Ammon's horn (tissue), 1 donor: ENCODE data around the gene DOCK4.

ENCODE experiments used
- DNase-seq: peaks from one replicate; pipeline ENCODE4 v3.0.0-alpha.2; 2016; ENCODE audit warnings: low spot score

Gene DOCK4

DNA sequence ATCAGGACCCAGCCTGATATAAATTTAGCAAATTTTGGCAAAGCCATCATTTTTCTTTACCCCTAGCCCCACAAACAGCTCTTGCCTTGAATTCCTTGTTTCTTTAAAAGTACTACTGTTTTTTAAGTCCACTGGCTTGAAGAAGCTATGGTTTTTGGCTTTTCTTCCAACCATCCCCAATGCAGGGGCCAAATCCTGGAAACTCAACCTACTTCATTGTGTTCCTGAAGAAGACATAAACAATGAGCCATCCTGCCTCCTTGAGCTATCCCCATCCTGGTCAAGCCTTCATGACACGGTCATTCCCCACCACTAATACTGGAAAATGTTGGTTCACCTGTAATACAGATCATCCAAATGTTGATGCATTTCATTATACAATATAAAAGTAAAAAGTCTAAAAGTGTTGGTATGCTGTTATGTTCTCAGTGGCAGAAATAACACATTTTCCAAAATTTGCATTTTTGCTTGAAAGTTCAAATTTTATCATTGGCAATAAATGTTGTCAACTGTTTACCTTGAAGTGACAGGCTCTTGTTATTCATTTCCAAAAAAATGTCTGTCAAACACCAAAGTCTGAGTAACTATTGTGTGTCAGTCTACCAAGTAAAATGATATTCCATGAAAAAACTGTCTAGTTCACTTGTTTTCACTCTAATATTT lies 92.2 kb downstream of the DOCK4 start:
- DNase-seq = no peak

DNA sequence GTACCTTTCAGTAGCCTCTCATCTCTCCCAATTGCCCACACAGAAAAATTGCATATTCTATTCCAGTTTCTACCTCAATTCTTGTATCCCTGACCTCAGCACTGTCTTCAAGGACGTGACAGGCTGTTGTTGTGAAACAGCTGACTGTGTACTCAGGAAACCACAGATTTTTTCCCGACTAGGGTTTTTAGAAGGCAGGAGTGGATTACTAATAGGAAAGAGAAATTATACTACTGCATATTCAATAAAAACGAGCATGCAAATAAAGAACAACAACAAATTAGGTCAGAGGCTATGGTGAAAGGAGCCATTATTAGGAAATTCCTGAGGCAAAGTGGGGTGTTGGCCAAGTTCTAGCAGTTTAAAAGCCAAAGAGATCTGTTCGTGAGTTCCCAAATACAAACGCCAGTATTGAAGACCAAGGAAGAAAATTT lies 93.4 kb downstream of the DOCK4 start:
- peak; percentile 88 for DNase-seq

DNA sequence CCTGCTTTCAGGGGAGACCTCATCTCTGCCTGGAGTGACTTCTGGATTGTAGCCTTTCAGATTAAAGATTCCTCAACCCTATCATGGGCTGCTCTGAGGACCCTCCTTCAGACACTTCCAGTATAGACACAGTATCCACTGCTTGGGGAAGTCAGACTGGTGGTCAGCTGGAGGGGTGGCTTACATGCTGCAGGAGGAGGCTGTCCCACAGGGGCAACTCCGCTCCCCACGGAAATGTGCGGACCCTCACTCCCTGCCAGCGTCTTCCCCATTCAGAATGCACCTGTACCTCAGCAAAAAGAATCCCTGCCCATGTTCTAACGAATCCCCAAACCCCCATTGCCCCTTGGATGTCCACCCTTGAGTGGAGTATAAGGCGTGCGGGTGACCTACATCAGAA lies 95.5 kb downstream of the DOCK4 start:
- DNase-seq = no peak

DNA sequence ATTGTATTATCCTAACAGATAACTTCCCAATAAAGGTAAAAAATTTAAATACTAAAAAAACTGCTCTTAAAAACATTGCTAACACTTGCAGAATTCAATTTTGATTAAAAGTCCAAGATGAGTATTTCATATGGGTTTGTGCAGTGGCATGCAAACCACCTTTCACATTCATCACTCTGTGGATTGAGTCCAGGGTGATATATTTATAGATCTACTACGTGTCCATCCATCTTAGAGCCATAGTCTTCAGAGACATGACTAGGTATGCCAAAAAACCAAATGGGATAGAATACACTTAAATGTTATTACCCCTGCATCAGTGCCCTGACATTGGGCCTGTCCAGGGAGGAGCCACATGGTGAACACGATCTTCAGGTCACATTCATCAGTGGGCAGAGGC lies 96.0 kb downstream of the DOCK4 start:
- DNase-seq = no peak

DNA sequence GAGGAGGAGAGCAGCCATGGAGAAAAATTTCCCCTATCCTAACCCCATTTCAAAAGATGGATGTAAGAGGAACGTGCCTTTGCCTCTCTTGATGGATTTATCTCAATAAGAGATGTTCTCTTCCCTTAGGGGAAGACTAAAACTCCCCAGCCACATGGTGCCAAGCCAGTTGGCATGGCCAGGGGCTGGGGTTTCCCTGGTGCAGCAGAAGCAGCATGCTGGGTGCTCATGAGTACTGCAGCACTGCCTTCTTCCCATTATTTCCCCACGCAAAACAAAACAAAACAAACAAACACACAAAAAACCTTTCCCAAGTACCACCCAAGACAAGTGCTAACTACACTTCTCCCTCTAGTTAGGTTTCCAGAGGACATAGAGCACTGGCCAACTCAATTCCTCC lies 97.2 kb downstream of the DOCK4 start:
- peak; percentile 50 for DNase-seq

DNA sequence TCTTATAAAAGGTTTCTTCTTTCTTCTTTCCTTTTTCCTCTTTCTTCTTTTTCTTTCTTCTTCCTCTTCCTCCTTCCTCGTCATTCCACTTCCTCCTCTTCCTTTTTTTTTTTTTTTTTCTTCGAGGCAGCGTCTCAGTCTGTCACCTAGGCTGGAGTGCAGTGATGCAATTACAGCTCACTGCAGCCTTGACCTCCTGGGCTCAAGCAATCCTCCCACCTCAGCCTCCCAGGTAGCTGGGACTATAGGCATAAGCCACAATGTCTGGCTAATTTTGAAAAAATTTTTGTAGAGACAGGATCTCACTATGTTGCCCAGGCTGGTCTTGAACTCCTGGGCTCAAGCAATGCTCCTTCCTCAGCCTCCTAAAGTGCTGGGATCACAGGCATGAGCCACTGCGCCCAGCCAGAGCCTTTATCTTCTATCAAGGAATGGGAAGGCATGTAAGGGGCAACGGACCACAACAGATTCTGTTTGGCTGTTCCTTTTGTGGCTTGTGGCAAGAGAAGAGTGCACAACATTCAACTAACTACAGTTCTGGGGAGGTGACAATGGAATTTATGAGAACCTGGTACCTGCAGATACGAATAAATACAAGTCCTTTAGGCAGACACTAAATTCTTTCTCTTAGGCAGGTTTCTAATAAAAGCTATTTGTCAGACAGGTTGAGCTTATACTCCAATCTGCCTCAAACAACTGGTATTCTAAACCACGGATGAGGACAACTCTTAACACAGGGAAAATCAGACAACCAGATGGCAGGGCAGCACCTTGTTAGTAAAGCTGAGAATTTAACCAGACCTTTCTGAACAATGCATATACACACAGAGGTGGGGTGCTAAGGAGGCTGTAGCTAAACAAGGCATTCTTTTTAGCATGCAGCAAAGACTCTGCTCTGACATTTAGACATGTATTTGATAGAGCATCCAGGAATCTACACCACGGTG lies 100.3 kb downstream of the DOCK4 start:
- DNase-seq = no peak

DNA sequence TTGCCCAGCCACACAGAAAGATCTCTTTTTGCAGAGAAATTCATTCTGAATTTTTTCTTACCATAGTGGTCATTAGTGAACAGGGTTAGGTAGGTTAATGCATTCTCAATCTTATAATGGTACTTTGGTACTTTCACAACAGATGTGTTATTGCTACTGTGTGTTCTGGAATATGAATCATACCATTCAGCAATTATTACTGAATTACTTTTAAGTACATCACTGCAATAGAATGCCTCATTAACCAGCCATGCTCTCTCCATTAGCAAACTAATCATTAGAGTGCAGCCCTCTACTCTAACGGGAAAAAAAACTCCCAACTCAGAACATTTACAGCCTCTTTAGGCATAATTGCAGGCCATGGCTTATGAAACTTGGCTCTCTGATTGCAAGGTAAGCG lies 102.1 kb downstream of the DOCK4 start:
- no peak for DNase-seq

DNA sequence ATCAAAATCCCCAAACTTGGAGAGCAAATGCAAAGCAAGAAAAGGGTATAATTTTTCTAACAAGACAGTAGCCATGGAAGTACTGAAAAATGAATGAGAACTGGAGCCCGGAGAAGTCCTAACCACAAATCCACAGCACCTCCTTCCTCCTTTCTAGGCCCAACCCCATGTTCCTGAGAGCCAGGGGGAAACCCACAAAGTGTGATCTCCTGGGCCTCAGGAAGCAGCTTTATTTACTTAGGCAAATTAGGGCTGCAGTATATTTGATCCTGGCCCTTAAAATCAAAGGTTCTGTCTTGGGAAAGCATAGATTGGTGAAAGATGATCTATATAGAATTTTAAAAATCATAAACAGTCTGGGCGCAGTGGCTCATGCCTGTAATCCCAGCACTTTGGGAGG lies 103.0 kb downstream of the DOCK4 start:
- DNase-seq = no peak

DNA sequence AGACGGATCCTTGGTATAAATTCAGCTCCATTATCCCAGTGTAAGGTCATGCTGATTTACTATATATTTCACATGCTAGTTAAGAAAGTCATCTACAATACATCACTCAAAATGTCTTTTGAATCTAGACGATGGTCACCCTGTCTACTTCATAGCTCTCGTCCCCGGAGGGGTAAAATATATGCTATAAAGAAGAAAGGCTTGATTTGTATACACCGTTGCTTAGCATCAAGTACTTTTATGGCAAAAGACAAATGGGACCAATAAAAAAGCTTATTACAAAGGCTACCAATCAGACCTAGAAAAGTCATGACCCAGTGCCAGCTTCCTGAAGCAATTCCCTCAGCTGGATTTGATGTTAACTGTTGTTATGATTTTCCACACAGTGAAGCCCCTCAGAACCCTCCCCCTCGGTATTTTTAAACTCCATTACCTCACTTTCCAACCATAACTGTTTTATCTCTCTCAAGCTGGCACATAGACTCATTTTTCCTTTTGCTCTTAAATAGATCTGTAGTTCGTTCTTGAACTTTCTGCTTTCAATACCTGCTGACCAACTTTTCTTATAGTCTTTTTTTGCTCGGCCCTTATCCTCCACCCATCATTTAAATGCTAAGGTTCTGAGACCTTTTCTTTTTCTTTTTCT lies 104.9 kb downstream of the DOCK4 start:
- DNase-seq = no peak

DNA sequence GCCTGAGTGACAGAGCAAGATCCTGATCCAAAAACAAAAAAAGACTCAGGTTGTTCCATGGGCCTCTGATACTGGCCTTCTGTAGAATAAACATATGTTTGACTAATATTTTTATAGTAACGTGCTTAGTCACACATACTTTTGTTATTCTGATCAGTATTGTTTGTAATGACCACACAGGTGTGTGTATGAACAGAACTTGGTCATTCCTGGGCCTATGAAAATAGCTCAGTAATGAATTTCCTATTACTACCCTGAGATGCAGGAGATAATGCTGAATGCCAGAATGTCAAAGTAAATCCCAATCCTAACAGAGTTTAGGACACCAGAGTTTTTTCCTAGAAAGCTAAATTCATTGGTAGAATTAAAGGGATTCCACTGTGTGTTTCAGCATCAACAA lies 108.7 kb downstream of the DOCK4 start:
- DNase-seq = no peak

DNA sequence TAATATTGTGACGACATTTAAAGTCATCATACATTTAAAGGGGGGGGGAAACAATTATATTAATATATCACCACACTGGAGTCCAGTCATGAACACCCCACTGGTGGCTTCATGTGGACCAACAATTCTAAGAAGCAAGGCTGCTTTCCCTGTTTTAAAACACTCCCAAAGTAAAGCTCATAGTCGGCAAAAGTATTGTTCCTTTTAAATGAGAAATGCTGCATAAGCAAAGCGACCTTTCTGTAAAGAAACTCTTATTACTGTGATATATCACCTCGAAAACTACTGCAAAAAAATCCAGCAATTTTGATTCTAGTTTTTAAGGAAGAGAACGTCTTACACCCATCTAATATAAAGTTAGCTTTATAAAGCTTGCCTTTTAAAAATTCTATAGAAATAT lies 112.8 kb downstream of the DOCK4 start:
- no peak for DNase-seq

DNA sequence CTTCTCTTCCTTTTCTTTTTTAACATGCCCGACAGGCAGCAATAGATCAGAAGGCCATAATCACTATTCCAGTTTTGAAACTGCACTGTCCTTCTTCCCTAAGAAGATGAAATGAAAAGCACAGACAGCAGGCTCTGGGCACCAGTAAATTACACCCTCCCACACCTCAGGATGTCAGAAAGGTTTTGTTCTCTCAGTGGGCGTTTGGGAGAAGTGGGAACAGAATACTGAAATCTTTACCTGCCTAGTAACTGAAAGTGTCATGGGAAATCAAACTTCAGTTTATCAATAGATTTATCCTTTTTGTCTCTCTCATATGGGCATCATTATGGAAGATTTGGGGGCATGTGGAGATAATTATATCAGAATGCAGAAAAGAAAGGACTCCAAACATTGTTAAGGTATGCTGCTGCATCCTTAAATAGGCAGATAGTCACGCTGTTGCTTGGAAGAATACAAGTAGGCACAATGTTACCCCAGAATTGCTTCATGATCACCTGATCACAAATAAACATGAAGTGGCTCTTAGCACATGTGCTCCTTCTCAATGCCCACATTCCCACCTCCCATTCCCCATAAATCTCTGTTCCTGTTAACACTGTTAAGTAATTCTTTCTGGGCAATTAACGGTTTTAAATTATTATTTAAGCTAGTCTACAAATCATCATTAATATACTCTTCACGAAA lies 113.3 kb downstream of the DOCK4 start:
- DNase-seq = no peak

DNA sequence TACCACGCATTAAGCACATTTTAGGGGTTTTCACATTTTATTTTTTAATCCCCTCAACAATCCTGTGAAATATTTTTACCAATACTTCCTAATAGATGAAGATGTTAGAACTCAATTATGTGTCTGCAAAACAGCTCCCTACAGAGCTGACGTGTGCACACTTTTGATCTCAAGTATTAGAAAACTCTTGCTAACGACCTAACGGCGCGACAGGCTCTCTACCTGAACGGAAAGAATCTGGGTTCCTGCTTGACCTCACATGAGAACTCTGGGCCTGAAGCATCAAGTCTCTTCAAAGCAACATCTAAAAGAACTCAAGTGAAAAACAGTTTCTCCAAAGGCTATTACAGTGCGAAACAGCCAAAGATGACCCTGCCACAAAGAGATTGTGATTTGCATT lies 113.9 kb downstream of the DOCK4 start:
- DNase-seq = no peak

DNA sequence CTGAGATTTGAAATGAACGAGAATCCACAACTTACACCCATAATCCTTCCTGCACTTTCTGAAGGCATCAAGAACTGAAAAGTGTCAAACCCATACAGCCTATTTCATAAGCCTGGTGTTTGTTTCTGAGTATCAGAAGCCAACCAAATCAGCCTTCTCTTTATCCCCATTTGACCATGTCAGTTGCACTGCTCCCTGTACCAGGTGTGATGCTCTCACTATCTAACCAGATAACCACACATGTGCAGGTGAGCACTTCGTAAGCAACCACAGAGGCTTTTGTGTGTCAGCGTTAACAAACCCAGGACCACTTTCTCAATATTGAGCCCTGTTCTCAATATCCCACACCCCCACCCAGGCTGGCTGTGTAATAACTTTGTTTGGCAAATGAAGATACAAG lies 114.4 kb downstream of the DOCK4 start:
- no peak for DNase-seq

DNA sequence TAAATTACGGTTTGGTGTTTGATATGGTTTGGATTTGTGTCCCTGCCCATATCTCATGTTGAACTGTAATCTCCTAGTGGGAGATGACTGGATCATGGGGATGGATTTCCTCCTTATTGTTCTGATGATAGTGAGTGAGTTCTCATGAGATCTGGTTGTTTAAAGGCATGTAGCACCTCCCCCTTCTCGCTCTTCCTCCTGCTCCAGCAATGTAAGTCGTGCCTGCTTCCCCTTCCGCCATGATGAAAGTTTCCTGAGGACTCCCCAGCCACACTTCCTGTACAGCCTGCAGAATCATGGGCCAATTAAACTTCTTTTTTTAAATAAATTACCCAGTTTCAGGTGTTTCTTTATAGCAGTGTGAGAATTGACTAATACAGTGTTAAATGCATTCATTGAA lies 116.6 kb downstream of the DOCK4 start:
- peak; percentile 67 for DNase-seq

DNA sequence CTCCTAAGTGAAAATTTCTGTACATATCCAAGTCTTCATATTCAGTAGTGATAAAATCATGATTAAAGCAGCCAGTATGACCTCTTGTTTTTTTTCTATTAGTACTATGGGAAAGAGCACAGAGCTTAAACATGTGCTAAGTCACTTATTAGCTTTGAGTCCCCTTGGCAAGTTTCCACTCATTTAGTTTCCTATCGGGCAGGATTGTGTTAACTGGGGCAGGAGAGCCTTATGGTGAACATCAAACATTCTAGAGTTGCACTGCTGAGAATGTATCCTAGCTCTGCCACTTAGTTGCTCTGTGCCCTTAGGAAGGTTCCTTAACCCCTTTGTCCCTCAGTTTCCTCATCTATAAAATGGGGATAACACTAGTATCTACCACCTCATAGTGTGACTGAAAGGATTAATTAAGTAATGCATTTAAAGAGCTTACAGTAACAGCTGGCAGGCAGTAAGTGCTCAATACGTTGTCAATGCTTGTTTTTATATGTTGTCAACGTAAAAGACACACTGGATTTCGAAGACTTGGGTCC lies 117.6 kb downstream of the DOCK4 start:
- no peak for DNase-seq

DNA sequence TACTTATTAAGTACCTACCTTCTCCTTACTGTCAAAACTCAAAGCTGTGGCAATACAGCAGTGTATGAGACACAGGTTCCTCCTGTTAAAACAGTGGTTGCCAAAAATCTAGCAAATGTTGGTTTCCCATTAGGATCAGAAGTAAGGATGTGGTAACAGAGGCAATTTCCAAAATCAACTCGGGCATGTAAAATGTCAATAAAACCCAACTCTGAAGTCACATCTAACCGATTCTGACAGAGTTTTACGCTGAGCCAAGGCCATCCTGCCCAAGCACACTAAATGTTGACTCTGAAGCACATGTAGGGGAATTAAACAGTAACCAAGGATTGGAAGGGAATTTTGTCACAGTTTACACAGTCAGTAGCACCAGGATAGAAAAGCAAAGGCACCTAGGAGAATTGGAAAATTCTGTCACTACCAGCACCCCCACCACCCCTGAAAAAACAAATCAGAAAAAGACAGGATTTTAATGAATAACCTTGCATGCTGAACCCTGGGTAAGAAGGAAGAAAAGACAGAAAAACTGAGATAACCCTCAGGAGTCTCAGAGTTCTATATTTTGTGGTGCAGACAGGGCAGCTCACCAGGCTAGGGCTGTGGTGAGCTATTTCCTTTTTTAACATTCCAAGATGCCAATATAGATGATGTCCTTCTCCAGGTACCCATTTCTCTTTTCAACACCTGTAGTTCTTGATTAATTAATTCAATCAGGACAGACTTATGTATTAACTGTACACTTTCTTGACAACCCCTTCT lies 119.5 kb downstream of the DOCK4 start:
- DNase-seq = no peak

DNA sequence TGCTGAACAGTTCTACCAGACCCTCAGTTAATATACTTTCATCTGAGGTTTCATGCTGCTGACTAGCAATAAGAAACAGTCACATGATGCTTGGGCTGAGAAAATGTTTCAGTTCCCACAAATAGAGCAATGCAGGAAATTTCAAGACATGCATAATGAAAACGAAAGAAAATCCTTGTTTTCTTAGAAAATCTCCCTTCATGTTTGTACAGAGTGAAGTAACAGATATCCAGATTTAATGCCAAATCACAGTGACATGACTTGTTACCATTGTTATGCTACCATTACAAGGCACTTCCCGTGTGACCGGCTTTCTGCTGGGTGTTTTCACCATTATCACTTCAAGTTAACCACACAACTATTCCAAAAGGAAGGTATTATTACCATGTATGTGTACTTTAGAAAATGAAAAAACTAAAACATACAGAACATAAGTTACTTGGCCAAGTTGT lies 121.7 kb downstream of the DOCK4 start:
- DNase-seq = peak; percentile 54

DNA sequence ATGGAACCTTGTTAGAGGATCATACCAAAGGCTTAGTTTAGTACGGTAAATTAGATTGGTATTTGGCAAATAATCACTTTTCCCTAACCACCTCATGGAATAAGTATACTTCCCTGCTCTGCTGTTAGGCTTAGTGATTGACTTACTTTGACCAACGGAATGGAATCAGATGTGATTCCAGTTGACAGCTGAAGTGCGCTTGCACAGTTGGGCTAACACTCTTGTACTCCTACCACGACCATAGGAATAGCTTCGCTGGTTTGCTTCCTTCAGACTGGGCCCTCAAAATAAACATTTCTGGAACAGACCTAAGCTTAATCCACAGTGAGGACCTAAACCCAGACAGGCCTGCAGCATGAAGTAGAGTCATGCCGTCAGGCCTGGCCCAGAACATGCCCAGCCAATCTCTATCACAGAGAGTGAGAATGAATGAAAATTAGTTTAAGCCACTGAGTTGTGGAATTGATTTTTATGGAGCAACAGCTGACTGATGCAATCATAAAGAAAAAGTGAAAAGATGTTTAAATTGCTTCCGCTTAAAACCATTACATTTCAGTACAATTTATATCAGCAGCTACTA lies 122.3 kb downstream of the DOCK4 start:
- no peak for DNase-seq

DNA sequence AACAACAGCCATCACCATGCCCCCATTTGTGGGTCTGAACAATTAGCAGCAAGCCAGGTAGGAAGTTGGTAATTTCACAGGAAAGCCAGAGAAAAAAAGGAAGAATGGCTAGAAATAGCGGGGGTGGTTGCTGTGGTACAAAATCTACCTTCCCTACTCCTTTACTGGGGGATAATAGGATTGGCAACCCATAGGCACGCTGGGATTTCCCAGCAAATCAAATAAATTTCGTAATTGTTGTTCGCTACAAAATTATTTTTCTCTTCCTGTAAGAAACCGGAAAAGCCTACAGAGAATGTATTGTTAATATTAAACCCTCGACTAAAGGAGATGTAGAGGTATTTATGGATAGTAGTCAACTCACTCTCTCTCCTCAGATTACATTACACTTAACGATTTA lies 123.9 kb downstream of the DOCK4 start:
- DNase-seq = no peak

DNA sequence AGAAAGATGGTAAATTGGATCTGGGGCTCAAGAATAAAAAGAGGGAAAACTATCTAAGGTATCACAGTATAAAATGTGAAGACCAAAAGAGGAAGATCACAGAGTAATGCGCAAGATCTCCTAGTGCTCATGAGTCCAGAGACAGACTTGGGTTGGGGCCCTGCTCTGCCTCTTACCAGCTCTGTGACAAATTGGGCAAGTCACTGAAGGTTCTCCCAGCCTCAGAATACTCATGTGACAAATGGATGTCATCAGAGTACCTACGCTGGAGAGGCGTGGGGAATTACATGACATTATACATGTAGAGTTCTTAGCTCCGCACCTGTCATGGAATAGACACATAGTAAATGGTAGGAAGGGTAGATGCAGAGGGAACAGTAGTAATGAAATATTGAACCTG lies 124.4 kb downstream of the DOCK4 start:
- DNase-seq = no peak
